ENCODE results near the gene SGSM2.
"Not testable (repeated sequence)": the region's sequence is repeated elsewhere in the genome, so short reads cannot be mapped to it uniquely, and the experiment has no call there.

Gene SGSM2, protein sequence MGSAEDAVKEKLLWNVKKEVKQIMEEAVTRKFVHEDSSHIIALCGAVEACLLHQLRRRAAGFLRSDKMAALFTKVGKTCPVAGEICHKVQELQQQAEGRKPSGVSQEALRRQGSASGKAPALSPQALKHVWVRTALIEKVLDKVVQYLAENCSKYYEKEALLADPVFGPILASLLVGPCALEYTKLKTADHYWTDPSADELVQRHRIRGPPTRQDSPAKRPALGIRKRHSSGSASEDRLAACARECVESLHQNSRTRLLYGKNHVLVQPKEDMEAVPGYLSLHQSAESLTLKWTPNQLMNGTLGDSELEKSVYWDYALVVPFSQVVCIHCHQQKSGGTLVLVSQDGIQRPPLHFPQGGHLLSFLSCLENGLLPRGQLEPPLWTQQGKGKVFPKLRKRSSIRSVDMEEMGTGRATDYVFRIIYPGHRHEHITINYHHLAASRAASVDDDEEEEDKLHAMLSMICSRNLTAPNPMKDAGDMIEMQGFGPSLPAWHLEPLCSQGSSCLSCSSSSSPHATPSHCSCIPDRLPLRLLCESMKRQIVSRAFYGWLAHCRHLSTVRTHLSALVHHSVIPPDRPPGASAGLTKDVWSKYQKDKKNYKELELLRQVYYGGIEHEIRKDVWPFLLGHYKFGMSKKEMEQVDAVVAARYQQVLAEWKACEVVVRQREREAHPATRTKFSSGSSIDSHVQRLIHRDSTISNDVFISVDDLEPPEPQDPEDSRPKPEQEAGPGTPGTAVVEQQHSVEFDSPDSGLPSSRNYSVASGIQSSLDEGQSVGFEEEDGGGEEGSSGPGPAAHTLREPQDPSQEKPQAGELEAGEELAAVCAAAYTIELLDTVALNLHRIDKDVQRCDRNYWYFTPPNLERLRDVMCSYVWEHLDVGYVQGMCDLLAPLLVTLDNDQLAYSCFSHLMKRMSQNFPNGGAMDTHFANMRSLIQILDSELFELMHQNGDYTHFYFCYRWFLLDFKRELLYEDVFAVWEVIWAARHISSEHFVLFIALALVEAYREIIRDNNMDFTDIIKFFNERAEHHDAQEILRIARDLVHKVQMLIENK

DNA sequence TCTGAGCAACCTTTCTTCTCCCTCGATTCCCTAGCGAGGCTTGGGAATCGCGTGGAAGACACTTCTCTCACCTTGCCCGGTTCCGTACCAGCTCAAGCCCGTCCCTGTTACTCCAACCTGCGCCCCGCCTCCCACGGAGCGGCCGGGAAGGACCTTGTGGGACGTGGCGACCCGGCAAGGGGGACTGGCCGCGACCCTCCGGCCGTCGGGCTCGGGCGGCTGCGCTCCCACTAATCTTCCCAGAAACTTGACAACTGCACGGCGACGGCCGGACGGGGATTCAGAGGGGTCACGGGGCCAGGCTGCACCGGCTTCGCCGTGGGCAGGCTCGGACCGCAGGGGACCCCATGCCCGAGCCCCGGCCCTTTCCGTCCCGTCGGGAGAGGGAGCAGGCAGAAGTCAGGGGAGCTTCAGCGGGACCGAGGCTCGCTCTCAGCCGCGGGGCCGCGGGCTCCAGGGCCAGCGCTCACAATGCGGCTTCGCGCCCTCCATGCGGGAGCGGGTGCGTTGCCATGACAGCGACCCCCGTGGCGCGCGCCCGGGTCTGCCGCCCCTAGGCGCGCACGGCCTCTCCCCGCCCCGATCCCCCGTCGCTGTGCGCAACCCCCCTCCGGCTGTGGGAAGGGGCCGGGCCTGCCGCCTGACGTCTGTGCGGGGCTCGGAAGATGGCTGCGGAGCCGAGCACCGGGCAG lies at the start of gene SGSM2:
Gene SGSM2, plus strand, starts transcription at position 650 of the 692 bp plus-strand sequence. CDS start 188 bp downstream, outside the sequence.
- peak; percentile 28 for DNase-seq (ENCODE audit: low spot score)

- DNase-seq (ENCODE audit: low spot score): no peak
Measured at GRCh38 chr17:2289878-2290478, 47.3 kb upstream of the SGSM2 start.

GRCh38 chr17:2292100-2292499 lies 45.2 kb upstream of the SGSM2 start:
- no peak for DNase-seq (ENCODE audit: low spot score)

DNA sequence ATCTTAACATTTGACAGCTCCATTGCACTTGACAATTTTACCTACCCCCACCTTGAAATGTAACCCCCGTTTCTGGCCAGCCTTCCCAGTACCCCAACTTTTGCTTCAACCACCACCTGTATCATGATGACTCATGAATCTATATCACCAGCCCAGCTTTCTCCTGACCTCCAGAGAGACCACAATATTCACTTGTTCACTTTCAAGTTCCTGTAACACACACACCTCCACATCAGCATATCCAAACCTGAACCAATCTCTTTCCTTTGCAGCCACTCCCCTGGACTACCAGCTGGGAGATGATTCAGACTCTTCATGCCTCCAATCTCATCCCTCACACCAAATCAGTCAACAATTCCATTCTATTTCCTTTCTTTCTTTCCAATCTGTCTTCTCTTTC lies 41.7 kb upstream of the SGSM2 start:
- DNase-seq (ENCODE audit: low spot score): no peak

DNA sequence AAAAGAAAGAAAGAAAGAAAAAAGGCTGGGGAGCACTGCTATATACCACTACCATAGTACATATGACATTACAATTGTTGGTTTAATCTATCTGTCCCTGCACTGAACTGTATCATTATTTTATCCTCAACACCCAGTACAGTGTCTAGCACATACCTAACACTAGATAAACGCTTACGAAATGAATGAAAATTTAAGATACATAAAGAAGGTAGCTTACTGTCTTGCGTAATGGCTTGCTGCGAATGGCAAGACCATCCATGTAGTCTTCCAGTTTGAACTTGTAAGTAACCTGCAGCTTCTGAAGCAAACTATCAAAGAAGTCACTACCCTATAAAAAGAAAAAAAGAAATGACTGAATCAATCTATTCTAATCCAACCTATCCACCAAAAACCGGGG lies 40.3 kb upstream of the SGSM2 start:
- DNase-seq (ENCODE audit: low spot score): no peak

GRCh38 chr17:2299136-2299535 lies 38.2 kb upstream of the SGSM2 start:
- no peak for DNase-seq (ENCODE audit: low spot score)

- no peak for DNase-seq (ENCODE audit: low spot score)
Measured at GRCh38 chr17:2299756-2300155, 37.5 kb upstream of the SGSM2 start.

DNA sequence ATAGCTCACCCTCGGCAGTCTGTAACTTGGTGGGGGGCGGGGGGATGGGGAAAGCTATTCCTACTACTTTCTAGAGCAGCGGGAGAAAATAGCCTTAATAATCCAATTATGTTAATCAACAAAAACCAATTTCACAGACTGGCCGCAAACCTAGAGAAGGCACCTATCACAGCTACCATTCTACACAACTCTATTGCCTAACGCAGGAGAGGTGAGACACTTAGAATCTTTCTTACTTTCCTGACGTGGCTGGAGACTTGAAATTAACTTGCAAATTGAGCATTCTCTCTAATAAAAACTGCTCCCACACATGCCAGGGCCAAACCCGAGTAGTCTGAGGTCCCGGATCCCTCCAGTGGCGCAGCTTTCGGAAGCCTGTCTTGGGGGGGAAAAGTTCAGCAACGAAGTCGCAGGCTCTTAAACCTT lies 34.5 kb upstream of the SGSM2 start:
- DNase-seq (ENCODE audit: low spot score): no peak

- DNase-seq (ENCODE audit: low spot score): peak; percentile 98
Measured at GRCh38 chr17:2303204-2304188, 33.8 kb upstream of the SGSM2 start, which contains the start of the genes SMG6 and SRR. Gene SMG6 (minus strand): TSS chr17:2303785. CDS start chr17:2303720, 65 bp downstream. Gene SRR (plus strand): TSS chr17:2303950. CDS start chr17:2315561, 11,611 bp downstream.

DNA sequence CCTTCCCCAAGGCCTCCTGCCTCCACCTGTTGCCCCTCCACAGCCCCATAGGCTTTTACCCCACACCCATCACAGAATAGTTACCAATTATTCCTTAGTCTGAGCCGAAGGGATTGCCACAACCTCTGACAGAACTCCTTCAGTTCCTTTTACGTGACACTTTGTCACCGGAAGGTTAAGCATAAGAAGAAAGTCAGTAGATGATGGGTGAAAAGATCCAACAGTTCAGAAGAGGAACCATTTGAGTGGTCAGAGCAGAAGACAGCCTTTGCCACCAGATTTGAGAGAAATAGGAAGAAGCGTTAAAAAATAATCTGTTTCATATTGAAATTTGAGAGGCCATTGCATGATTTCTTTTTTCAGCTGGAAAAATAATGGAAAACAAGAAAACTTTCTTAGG lies 32.4 kb upstream of the SGSM2 start:
- no peak for DNase-seq (ENCODE audit: low spot score)

GRCh38 chr17:2309338-2310154 lies 27.8 kb upstream of the SGSM2 start:
- no peak for DNase-seq (ENCODE audit: low spot score)

DNA sequence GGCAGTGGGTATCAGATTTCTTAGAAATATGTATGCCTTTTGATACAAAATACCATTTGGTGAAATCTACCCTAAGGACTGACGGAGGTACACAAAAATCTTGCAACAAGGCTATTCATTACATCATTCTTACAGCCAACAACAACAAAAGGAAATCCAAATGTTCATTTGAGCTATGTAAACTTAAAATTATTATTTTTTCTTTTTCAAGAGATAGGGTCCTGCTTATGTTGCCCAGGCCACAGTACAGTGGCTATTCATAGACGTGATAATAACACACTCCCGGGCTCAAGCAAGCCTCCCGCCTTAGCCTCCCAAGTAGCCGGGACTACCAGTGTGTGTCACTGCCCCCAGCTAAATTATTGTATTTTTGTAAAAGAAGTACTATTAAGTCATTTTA lies 24.6 kb upstream of the SGSM2 start:
- no peak for DNase-seq (ENCODE audit: low spot score)

DNA sequence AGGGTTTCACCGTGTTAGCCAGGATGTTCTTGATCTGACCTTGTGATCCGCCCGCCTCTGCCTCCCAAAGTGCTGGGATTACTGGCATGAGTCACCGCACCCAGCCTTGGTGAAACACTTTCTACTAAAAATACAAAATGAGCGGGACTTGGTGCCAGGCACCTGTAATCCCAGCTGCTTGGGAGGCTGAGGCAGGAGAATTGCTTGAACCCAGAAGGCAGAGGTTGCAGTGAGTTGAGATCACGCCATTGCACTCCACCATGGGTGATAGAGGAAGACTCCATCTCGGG lies 20.4 kb upstream of the SGSM2 start:
- not testable (repeated sequence) for DNase-seq (ENCODE audit: low spot score)

DNA sequence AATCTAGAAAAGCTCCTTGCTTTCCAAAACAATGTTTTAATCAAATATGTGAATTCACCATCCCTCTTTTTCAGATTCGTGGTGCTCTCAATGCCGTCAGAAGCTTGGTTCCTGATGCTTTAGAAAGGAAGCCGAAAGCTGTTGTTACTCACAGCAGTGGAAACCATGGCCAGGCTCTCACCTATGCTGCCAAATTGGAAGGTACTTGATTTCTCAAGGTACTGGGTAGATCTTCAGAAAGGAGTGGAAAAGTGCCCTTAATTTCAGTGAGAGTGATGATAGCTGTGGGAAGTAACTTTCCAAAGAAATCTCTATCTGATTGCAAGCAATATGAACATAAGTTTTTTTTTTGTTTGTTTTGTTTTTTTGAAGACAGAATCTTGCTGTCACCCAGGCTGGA lies 19.5 kb upstream of the SGSM2 start:
- no peak for DNase-seq (ENCODE audit: low spot score)

- no peak for DNase-seq (ENCODE audit: low spot score)
Measured at GRCh38 chr17:2319051-2319450, 18.2 kb upstream of the SGSM2 start.

- DNase-seq (ENCODE audit: low spot score): no peak
Measured at GRCh38 chr17:2321399-2321798, 15.9 kb upstream of the SGSM2 start.

- DNase-seq (ENCODE audit: low spot score): no peak
Measured at GRCh38 chr17:2323629-2324314, 13.5 kb upstream of the SGSM2 start.

DNA sequence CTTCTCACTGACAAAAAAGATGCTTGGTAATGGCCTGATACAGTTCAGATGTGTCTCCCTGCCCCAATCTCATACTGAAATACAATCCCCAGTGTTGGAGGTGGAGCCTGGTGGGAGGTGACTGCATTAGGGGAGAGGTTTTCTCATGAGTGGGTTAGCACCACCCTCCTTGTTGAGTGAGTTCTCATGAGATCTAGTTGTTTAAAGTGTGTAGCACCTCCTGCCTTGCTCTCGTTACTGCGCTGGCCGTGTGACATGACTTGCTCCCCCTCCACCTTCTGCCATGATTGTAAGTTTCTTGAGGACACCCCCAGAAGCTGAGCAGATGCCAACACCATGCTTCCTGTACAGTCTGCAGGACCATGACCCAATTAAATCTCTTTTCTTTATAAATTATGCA lies 6.0 kb upstream of the SGSM2 start:
- no peak for DNase-seq (ENCODE audit: low spot score)

DNA sequence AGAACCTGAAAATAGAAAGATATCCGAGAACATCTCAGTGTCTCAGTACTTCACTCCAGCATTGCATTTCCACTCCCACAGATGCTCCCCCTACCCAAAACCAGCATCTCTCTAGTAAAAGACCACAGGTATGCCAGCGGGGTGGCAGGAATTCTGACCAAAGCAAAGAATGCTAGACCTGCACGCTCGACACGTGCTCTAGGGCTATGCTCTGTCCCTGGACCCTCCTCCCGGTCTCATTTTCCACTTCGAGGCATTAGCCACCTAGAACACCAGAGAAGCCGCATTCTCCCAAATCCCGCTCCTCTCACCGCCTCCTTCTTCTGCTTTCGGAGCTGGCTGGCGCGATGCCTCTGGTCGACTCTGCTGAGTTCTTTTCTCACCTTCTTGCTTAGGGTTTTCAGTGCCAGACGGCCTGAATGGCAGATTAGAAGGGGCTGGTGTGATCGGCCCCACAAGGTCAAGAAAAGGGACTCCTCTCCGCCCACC lies 1.5 kb upstream of the SGSM2 start:
- no peak for DNase-seq (ENCODE audit: low spot score)
